ENCODE results near the gene PIGL.

- TF ChIP-seq CTCF (IDR thresholded peaks at IDR 0.05) (no peak), EZH2 (IDR thresholded peaks at IDR 0.05; ENCODE audit: borderline replicate concordance, insufficient read depth, low read depth, low read length, poor library complexity, severe bottlenecking) (no peak)
Observed at GRCh38 chr17:16277163-16277562, 60.2 kb downstream of the PIGL start.

All from B cell (primary cell).